Measurements from ENCODE around the gene TEX35.

Gene TEX35

GRCh38 chr1:178529364-178530036 lies 16.6 kb downstream of the TEX35 start:
- TF ChIP-seq, protein P1, sequence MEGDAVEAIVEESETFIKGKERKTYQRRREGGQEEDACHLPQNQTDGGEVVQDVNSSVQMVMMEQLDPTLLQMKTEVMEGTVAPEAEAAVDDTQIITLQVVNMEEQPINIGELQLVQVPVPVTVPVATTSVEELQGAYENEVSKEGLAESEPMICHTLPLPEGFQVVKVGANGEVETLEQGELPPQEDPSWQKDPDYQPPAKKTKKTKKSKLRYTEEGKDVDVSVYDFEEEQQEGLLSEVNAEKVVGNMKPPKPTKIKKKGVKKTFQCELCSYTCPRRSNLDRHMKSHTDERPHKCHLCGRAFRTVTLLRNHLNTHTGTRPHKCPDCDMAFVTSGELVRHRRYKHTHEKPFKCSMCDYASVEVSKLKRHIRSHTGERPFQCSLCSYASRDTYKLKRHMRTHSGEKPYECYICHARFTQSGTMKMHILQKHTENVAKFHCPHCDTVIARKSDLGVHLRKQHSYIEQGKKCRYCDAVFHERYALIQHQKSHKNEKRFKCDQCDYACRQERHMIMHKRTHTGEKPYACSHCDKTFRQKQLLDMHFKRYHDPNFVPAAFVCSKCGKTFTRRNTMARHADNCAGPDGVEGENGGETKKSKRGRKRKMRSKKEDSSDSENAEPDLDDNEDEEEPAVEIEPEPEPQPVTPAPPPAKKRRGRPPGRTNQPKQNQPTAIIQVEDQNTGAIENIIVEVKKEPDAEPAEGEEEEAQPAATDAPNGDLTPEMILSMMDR (IDR thresholded peaks at IDR 0.05; ENCODE audit: control insufficient read depth, extremely low read depth, insufficient read depth) = no peak
- no peak for DNase-seq (ENCODE audit: low read depth)
- no peak overlapping the region for H3K4me3 ChIP-seq (ENCODE audit: low read depth, low read length)

- TF ChIP-seq, protein P1 (IDR thresholded peaks at IDR 0.05; ENCODE audit: control insufficient read depth, extremely low read depth, insufficient read depth) = no peak
- H3K4me3 ChIP-seq (ENCODE audit: low read depth, low read length) = no peak overlapping the region
- no peak for DNase-seq (ENCODE audit: low read depth)
Measured at GRCh38 chr1:178530037-178530402, 17.1 kb downstream of the TEX35 start.

DNA sequence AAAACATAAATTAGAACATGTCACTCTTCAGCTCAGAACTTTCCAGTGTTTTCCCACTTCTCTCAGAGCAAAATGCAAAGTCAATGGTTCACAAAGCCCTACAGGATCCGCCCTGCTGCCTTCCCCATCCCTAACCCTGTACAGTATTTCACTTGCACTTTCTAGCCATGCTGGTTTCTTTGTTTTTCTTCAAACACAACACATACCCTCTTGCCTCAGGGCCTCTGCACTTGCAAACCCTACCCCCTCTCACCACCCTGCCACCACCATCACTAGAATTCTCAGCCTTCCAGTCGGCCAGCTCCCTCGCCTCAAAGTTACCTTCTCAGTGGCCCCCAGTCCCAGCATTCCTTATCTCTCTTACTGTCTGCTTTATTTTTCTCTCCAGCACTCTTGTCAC lies 17.6 kb downstream of the TEX35 start:
- TF ChIP-seq, protein P1 (IDR thresholded peaks at IDR 0.05; ENCODE audit: control insufficient read depth, extremely low read depth, insufficient read depth) = no peak
- H3K4me3 ChIP-seq (ENCODE audit: low read depth, low read length) = no peak overlapping the region
- DNase-seq (ENCODE audit: low read depth) = no peak

GRCh38 chr1:178531887-178532286 lies 19.0 kb downstream of the TEX35 start:
- H3K4me3 ChIP-seq (ENCODE audit: low read depth, low read length) = no peak overlapping the region
- TF ChIP-seq, protein P1 (IDR thresholded peaks at IDR 0.05; ENCODE audit: control insufficient read depth, extremely low read depth, insufficient read depth) = no peak
- DNase-seq (ENCODE audit: low read depth) = no peak

- no peak for DNase-seq (ENCODE audit: low read depth)
- no peak overlapping the region for H3K4me3 ChIP-seq (ENCODE audit: low read depth, low read length)
- TF ChIP-seq, protein P1 (IDR thresholded peaks at IDR 0.05; ENCODE audit: control insufficient read depth, extremely low read depth, insufficient read depth) = peak; percentile 88
Measured at GRCh38 chr1:178532392-178532791, 19.5 kb downstream of the TEX35 start.

- no peak overlapping the region for H3K4me3 ChIP-seq (ENCODE audit: low read depth, low read length)
- TF ChIP-seq, protein P1 (IDR thresholded peaks at IDR 0.05; ENCODE audit: control insufficient read depth, extremely low read depth, insufficient read depth) = no peak
- DNase-seq (ENCODE audit: low read depth) = no peak
Measured at GRCh38 chr1:178533121-178533946, 20.4 kb downstream of the TEX35 start.

Data from LNCaP clone FGC (cell line).